GM23338 (cell line): Measurements from ENCODE around the gene PGBD5. TPM values are rescaled to one million over a fixed set of nuclear protein-coding genes. Genes with fewer than 3 reads are reported as not detected.

Experiments used
- ATAC-seq: fragments of 200-7000 bp; cut with Tn5 transposase; 3 replicates; pipeline ENCODE4 v1.9.1; 2020
- DNase-seq: peaks from one replicate; pipeline ENCODE4 v3.0.0-alpha.2; 2015; ENCODE audit warnings: low spot score
- H2AFZ ChIP-seq: fragments of 200-600 bp; sonication (generic); 2 replicates; pipeline ENCODE4 v1.8.0; 2016; ENCODE audit warnings: antibody characterized with exemption, mild to moderate bottlenecking, moderate library complexity
- H3F3A ChIP-seq: fragments of 200-600 bp; sonication (generic); replicated peaks from 2 replicates; pipeline ENCODE4 v1.8.0; 2017; ENCODE audit warnings: antibody characterized with exemption, mixed run types, low read depth
- H3K27ac ChIP-seq: fragments of 200-600 bp; sonication (generic); 2 replicates; pipeline ENCODE4 v1.6.1; 2016; ENCODE audit warnings: low read depth
- H3K27me3 ChIP-seq: fragments of 200-600 bp; sonication (generic); 2 replicates; pipeline ENCODE4 v1.8.0; 2016; ENCODE audit warnings: mild to moderate bottlenecking, mixed run types, moderate library complexity; ENCODE audit not compliant: insufficient read depth
- H3K36me3 ChIP-seq: fragments of 200-600 bp; sonication (generic); 2 replicates; pipeline ENCODE4 v1.8.0; 2016; ENCODE audit warnings: mild to moderate bottlenecking; ENCODE audit not compliant: insufficient read depth
- H3K4me1 ChIP-seq: fragments of 200-600 bp; sonication (generic); 2 replicates; pipeline ENCODE4 v1.8.0; 2016; ENCODE audit warnings: mild to moderate bottlenecking, moderate library complexity; ENCODE audit not compliant: insufficient read depth
- H3K4me2 ChIP-seq: fragments of 200-600 bp; sonication (generic); 2 replicates; pipeline ENCODE4 v1.7.1; 2017; ENCODE audit warnings: mixed run types
- H3K4me3 ChIP-seq: fragments of 200-600 bp; sonication (generic); 2 replicates; pipeline ENCODE4 v1.6.1; 2016; ENCODE audit warnings: mixed run types
- H3K79me2 ChIP-seq: fragments of 200-600 bp; sonication (generic); replicated peaks from 2 replicates; pipeline ENCODE4 v1.8.0; 2017; ENCODE audit warnings: mild to moderate bottlenecking; ENCODE audit not compliant: insufficient read depth
- H3K9me2 ChIP-seq: fragments of 200-600 bp; sonication (generic); 2 replicates; pipeline ENCODE4 v1.8.0; 2017; ENCODE audit not compliant: insufficient read depth
- H4K20me1 ChIP-seq: fragments of 200-600 bp; sonication (generic); replicated peaks from 2 replicates; pipeline ENCODE4 v1.8.0; 2017; ENCODE audit warnings: mild to moderate bottlenecking; ENCODE audit not compliant: insufficient read depth
- H3K27ac Mint-ChIP-seq: 2 replicates; pipeline ENCODE4 v1.8.0; 2020; ENCODE audit warnings: inconsistent platforms, mild to moderate bottlenecking, moderate library complexity, mixed read lengths
- H3K27me3 Mint-ChIP-seq: 3 replicates; pipeline ENCODE4 v1.8.0; 2022; ENCODE audit warnings: low read depth, mild to moderate bottlenecking, moderate library complexity, mixed read lengths, inconsistent platforms; ENCODE audit not compliant: insufficient read depth, poor library complexity
- H3K36me3 Mint-ChIP-seq: 3 replicates; pipeline ENCODE4 v1.8.0; 2021; ENCODE audit warnings: low read depth, mild to moderate bottlenecking, inconsistent platforms, moderate library complexity, mixed read lengths
- H3K4me1 Mint-ChIP-seq: 3 replicates; pipeline ENCODE4 v1.8.0; 2020; ENCODE audit warnings: mild to moderate bottlenecking, inconsistent platforms, mixed read lengths
- H3K4me3 Mint-ChIP-seq: 3 replicates; pipeline ENCODE4 v1.8.0; 2021; ENCODE audit warnings: moderate library complexity, mild to moderate bottlenecking, inconsistent platforms, mixed read lengths
- H3K9me3 Mint-ChIP-seq: 3 replicates; pipeline ENCODE4 v1.8.0; 2020; ENCODE audit warnings: moderate library complexity, mild to moderate bottlenecking, inconsistent platforms, mixed read lengths
- EZH2 ChIP-seq: fragments of 200-600 bp; sonication (generic); IDR thresholded peaks from one replicate; pipeline ENCODE4 v1.8.0; 2017; ENCODE audit warnings: antibody characterized with exemption, mild to moderate bottlenecking, low read depth; ENCODE audit not compliant: unreplicated experiment
- EZH2phosphoT487 ChIP-seq: fragments of 200-600 bp; sonication (generic); IDR thresholded peaks from one replicate; pipeline ENCODE4 v1.8.1; 2018; ENCODE audit warnings: antibody characterized with exemption; ENCODE audit not compliant: unreplicated experiment
- JUNB ChIP-seq: IDR thresholded peaks from one replicate; pipeline ENCODE4 v1.6.1; 2016; ENCODE audit warnings: antibody characterized with exemption; ENCODE audit not compliant: unreplicated experiment
- ZNF114 ChIP-seq: fragments of 250-450 bp; sonication (Bioruptor Pico); IDR thresholded peaks from 2 replicates; pipeline ENCODE4 v1.5.0; 2020; ENCODE audit warnings: mild to moderate bottlenecking, moderate library complexity
- polyA plus RNA-seq: library from polyadenylated mRNA; unstranded; fragments of >200 nt; fragmentation: Nextera tagmentation; extraction: Ambion mirVana; gene quantifications from 2 replicates; pipeline ENCODE4 v1.2.1, GENCODE V29; 2016
- total RNA-seq: library from RNA; depleted of rRNA; stranded (reverse); fragments of >200 nt; shearing (Covaris generic); gene quantifications from 2 replicates; pipeline ENCODE4 v1.2.3, GENCODE V29; 2014
- TF ChIP-seq, protein P1 (sequence below): IDR thresholded peaks from 2 replicates; pipeline ENCODE4 v1.6.1; 2016; ENCODE audit warnings: antibody characterized with exemption
- TF ChIP-seq, protein P2 (sequence below): fragments of 250-450 bp; sonication (Bioruptor Pico); IDR thresholded peaks from 2 replicates; pipeline ENCODE4 v1.5.0; 2020; ENCODE audit warnings: mild to moderate bottlenecking, moderate library complexity

The PGBD5 gene
- total and polyA plus RNA-seq, 2 experiments from 2014 or later: 3.4 to 16.6 TPM

DNA sequence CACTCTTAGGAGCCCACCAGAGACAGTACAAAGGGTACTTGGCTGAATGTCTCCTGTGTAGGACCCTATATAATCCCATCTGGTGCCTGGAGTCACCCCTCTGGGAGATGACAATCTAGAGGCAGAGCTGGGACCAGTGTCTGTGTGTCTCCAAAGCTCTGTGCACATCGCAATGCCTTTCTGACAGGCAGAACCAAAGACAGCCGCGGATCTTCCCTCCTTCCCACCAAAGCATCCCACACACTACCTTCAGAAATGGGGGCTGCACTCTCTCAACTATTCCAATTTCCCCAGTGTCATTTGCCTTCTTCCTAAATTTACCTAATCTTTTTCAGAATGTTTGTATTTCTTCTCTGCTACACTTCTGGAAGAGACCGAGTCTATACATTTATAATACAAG, 12.0 kb downstream of the PGBD5 start:
- H3K4me3 ChIP-seq: no peak overlapping the region
- no peak for TF ChIP-seq JUNB
- Mint-ChIP-seq H3K9me3 (no peaks in the 10 kb centered on the region; the same call in 2 of the 3 replicates), H3K4me3 (no peak overlapping the region), H3K36me3 (peaks cover 3% of the 10 kb centered on the region; the same call in 2 of the 3 replicates), H3K27ac (no peak overlapping the region), H3K4me1 (peaks cover 34% of the 10 kb centered on the region), H3K27me3 (peaks cover 2% of the 10 kb centered on the region)
- no peak overlapping the region for H3K27ac ChIP-seq
- H3K4me1 ChIP-seq: no peaks in the 10 kb centered on the region; the same call in none of the 2 replicates
- H3K9me2 ChIP-seq: no peaks in the 10 kb centered on the region; the same call in 1 of the 2 replicates
- H4K20me1 ChIP-seq: peaks cover 13% of the 10 kb centered on the region
- no peak overlapping the region for H2AFZ ChIP-seq
- H3K36me3 ChIP-seq: no peaks in the 10 kb centered on the region
- no peaks in the 10 kb centered on the region for H3K27me3 ChIP-seq
- no peak for DNase-seq
- H3F3A ChIP-seq: no peaks in the 10 kb centered on the region
- no peak overlapping the region for H3K4me2 ChIP-seq
- peaks cover 93% of the 10 kb centered on the region for H3K79me2 ChIP-seq
- no peak for ATAC-seq

GRCh38 chr1:230413061-230413460, 13.1 kb downstream of the PGBD5 start:
- H3K27me3 ChIP-seq: no peaks in the 10 kb centered on the region
- no peak overlapping the region for H3K4me3 Mint-ChIP-seq
- H3K27me3 Mint-ChIP-seq: peaks cover 2% of the 10 kb centered on the region
- no peak for ATAC-seq
- no peak overlapping the region for H3K27ac Mint-ChIP-seq
- no peaks in the 10 kb centered on the region; the same call in 1 of the 2 replicates for H3K9me2 ChIP-seq
- no peak overlapping the region for H3K4me2 ChIP-seq
- H3K36me3 ChIP-seq: no peaks in the 10 kb centered on the region
- no peaks in the 10 kb centered on the region for H3F3A ChIP-seq
- no peak overlapping the region for H3K4me3 ChIP-seq
- no peak for DNase-seq
- H3K27ac ChIP-seq: no peak overlapping the region
- H4K20me1 ChIP-seq: peaks cover 13% of the 10 kb centered on the region
- H3K36me3 Mint-ChIP-seq: no peaks in the 10 kb centered on the region
- H2AFZ ChIP-seq: no peak overlapping the region
- peaks cover 29% of the 10 kb centered on the region for H3K4me1 Mint-ChIP-seq
- H3K9me3 Mint-ChIP-seq: no peaks in the 10 kb centered on the region; the same call in 2 of the 3 replicates
- TF ChIP-seq, protein P1, sequence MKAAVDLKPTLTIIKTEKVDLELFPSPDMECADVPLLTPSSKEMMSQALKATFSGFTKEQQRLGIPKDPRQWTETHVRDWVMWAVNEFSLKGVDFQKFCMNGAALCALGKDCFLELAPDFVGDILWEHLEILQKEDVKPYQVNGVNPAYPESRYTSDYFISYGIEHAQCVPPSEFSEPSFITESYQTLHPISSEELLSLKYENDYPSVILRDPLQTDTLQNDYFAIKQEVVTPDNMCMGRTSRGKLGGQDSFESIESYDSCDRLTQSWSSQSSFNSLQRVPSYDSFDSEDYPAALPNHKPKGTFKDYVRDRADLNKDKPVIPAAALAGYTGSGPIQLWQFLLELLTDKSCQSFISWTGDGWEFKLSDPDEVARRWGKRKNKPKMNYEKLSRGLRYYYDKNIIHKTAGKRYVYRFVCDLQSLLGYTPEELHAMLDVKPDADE: no peak
- H3K79me2 ChIP-seq: peaks cover 93% of the 10 kb centered on the region
- H3K4me1 ChIP-seq: no peaks in the 10 kb centered on the region; the same call in none of the 2 replicates

- H3K36me3 ChIP-seq: no peaks in the 10 kb centered on the region
- no peak for DNase-seq
- H3K27ac ChIP-seq: no peak overlapping the region
- no peaks in the 10 kb centered on the region for H3K27me3 Mint-ChIP-seq
- H2AFZ ChIP-seq: no peak overlapping the region
- peaks cover 9% of the 10 kb centered on the region; the same call in 2 of the 3 replicates for H3K36me3 Mint-ChIP-seq
- H3K4me3 ChIP-seq: no peak overlapping the region
- no peak overlapping the region for H3K4me2 ChIP-seq
- TF ChIP-seq EZH2 (no peak), ZNF114 (CRISPR knock-in tag) (no peak), EZH2phosphoT487 (no peak)
- TF ChIP-seq, protein P2, sequence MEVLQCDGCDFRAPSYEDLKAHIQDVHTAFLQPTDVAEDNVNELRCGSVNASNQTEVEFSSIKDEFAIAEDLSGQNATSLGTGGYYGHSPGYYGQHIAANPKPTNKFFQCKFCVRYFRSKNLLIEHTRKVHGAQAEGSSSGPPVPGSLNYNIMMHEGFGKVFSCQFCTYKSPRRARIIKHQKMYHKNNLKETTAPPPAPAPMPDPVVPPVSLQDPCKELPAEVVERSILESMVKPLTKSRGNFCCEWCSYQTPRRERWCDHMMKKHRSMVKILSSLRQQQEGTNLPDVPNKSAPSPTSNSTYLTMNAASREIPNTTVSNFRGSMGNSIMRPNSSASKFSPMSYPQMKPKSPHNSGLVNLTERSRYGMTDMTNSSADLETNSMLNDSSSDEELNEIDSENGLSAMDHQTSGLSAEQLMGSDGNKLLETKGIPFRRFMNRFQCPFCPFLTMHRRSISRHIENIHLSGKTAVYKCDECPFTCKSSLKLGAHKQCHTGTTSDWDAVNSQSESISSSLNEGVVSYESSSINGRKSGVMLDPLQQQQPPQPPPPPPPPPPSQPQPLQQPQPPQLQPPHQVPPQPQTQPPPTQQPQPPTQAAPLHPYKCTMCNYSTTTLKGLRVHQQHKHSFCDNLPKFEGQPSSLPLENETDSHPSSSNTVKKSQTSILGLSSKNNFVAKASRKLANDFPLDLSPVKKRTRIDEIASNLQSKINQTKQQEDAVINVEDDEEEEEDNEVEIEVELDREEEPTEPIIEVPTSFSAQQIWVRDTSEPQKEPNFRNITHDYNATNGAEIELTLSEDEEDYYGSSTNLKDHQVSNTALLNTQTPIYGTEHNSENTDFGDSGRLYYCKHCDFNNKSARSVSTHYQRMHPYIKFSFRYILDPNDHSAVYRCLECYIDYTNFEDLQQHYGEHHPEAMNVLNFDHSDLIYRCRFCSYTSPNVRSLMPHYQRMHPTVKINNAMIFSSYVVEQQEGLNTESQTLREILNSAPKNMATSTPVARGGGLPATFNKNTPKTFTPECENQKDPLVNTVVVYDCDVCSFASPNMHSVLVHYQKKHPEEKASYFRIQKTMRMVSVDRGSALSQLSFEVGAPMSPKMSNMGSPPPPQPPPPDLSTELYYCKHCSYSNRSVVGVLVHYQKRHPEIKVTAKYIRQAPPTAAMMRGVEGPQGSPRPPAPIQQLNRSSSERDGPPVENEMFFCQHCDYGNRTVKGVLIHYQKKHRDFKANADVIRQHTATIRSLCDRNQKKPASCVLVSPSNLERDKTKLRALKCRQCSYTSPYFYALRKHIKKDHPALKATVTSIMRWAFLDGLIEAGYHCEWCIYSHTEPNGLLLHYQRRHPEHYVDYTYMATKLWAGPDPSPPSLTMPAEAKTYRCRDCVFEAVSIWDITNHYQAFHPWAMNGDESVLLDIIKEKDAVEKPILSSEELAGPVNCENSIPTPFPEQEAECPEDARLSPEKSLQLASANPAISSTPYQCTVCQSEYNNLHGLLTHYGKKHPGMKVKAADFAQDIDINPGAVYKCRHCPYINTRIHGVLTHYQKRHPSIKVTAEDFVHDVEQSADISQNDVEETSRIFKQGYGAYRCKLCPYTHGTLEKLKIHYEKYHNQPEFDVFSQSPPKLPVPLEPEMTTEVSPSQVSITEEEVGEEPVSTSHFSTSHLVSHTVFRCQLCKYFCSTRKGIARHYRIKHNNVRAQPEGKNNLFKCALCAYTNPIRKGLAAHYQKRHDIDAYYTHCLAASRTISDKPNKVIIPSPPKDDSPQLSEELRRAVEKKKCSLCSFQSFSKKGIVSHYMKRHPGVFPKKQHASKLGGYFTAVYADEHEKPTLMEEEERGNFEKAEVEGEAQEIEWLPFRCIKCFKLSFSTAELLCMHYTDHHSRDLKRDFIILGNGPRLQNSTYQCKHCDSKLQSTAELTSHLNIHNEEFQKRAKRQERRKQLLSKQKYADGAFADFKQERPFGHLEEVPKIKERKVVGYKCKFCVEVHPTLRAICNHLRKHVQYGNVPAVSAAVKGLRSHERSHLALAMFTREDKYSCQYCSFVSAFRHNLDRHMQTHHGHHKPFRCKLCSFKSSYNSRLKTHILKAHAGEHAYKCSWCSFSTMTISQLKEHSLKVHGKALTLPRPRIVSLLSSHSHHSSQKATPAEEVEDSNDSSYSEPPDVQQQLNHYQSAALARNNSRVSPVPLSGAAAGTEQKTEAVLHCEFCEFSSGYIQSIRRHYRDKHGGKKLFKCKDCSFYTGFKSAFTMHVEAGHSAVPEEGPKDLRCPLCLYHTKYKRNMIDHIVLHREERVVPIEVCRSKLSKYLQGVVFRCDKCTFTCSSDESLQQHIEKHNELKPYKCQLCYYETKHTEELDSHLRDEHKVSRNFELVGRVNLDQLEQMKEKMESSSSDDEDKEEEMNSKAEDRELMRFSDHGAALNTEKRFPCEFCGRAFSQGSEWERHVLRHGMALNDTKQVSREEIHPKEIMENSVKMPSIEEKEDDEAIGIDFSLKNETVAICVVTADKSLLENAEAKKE (CRISPR knock-in tag): no peak
- H4K20me1 ChIP-seq: no peaks in the 10 kb centered on the region; the same call in none of the 2 replicates
- peaks cover 8% of the 10 kb centered on the region; the same call in 2 of the 3 replicates for H3K4me1 Mint-ChIP-seq
- H3K27me3 ChIP-seq: no peaks in the 10 kb centered on the region
- no peaks in the 10 kb centered on the region for H3F3A ChIP-seq
- no peak overlapping the region for H3K27ac Mint-ChIP-seq
- no peaks in the 10 kb centered on the region; the same call in 1 of the 2 replicates for H3K4me1 ChIP-seq
- no peak for ATAC-seq
- H3K9me3 Mint-ChIP-seq: no peaks in the 10 kb centered on the region; the same call in 2 of the 3 replicates
- peaks cover 82% of the 10 kb centered on the region for H3K79me2 ChIP-seq
- no peak overlapping the region for H3K4me3 Mint-ChIP-seq
- no peaks in the 10 kb centered on the region; the same call in 1 of the 2 replicates for H3K9me2 ChIP-seq
Measured at GRCh38 chr1:230408971-230409370, 17.2 kb downstream of the PGBD5 start.
